Measurements from ENCODE around the gene SSTR3. TPM values are rescaled to one million over a fixed set of nuclear protein-coding genes. Genes with fewer than 3 reads are reported as not detected.

The SSTR3 gene
- total RNA-seq (2013; cell fraction: nucleolus; rRNA removed): 12.3 and 12.5 TPM in 2 replicates
- 3.6 and 4.5 TPM in 2 replicates for total RNA-seq (2014; rRNA removed)
- total RNA-seq (2014; rRNA removed; fragmentation: Illumina TruSeq; extraction: Trizol): 2.5 and 2.8 TPM in 2 replicates
- 4.5 TPM in 2 replicates for total RNA-seq (2021)
- polyA plus RNA-seq (2011; ENCODE audit: low read depth): 2.6 TPM
- polyA plus RNA-seq (2011; rRNA removed): 3.6 and 4.3 TPM in 2 replicates
- 4.7 and 5.3 TPM in 2 replicates for polyA plus RNA-seq (2011; cell fraction: cytosol; rRNA removed)
- 10.9 and 11.1 TPM in 2 replicates for polyA plus RNA-seq (2011; cell fraction: nucleus; rRNA removed)
- 5.5 and 6.9 TPM in 2 replicates for polyA plus RNA-seq (2012)
- 1.6 and 2.3 TPM in 2 replicates for polyA plus RNA-seq (2014; fragmentation: Illumina TruSeq; extraction: Trizol)
- polyA plus RNA-seq (2014; fragmentation: Nextera tagmentation; extraction: Ambion mirVana): under 1 TPM; 0.03 to 0.46 TPM
- polyA plus RNA-seq (2014; rRNA removed): 4.0 and 4.3 TPM in 2 replicates
- polyA plus RNA-seq (2016; fragmentation: Nextera tagmentation; extraction: Ambion mirVana): 1 to 10 TPM in 1 of 2 experiments, under 1 TPM in 1; 0.74 to 1.2 TPM
- polyA minus RNA-seq (2011; rRNA and poly(A)+ RNA removed): 6.1 and 11.3 TPM in 2 replicates
- 2.7 and 3.5 TPM in 2 replicates for polyA minus RNA-seq (2011; cell fraction: cytosol; rRNA and poly(A)+ RNA removed)
- polyA minus RNA-seq (2011; cell fraction: nucleus; rRNA and poly(A)+ RNA removed): 3.1 and 4.2 TPM in 2 replicates
- Bru-seq, nascent RNA: percentile 63 among the genes with signal in this experiment
- percentile 50 among the genes with signal in this experiment for BruChase-seq, experiment 1, labeled RNA remaining after a 6-hour chase
- BruChase-seq, experiment 2, labeled RNA remaining after a 2-hour chase: percentile 62 among the genes with signal in this experiment
- long read RNA-seq, experiment 1: 0 reads
- long read RNA-seq, experiment 2, partial matches to known transcripts: 0 of 1 reads
- long read RNA-seq, experiment 2, other reads (novel, unspliced or antisense): 1 of 1 reads

GRCh38 chr22:37212174-37212906 lies at the start of gene SSTR3:
Gene SSTR3, minus strand, starts transcription at chr22:37212477. Its CDS starts 4,674 bp downstream, at chr22:37207803.
- no peak for FAIRE-seq
- intact Hi-C loops (cut with micrococcal nuclease; ENCODE audit: unreplicated experiment) (no loop called here), in situ Hi-C loops (cut with MboI) (loop anchor here (25.0 kb wide), 1 partner anchor 1825 kb away; the partner anchor contains the start of gene HMOX1)
- H2AFZ ChIP-seq (ENCODE audit: control insufficient read depth, low read depth, low read length): no peak within 1 kb of the TSS
- POLR2A ChIA-PET: no interaction called here
- no peaks in the 10 kb centered on the region; the same call in 1 of the 2 replicates for H3K79me2 ChIP-seq (ENCODE audit: control insufficient read depth, insufficient read depth, low read length)
- 0 out of 3 replicates have a peak, but pooled peaks have one; percentile 9 for ATAC-seq
- no peak within 1 kb of the TSS for H3K4me2 ChIP-seq (ENCODE audit: control insufficient read depth, insufficient read depth)
- DNase-seq (ENCODE audit: low read depth, low spot score): no peak
- BruUV-seq (replicated peaks): no TSS peak
- CTCF ChIA-PET: interaction anchor here (1.1 kb wide), 1 partner anchor 48 kb away, joined by 3 read pairs; no protein-coding TSS in a partner anchor
- H3K9me3 ChIP-seq (replicated peaks; ENCODE audit: control insufficient read depth, insufficient read depth, low read length): no peaks in the 10 kb centered on the region
- RAD21 ChIA-PET (ENCODE audit: unreplicated experiment): no interaction called here
- 53% methylated on average over 21 of the region's 23 CpGs for WGBS (ENCODE audit: insufficient coverage, insufficient replicate concordance, low lambda C conversion rate, missing lambda C conversion rate)
- H4K20me1 ChIP-seq (ENCODE audit: control insufficient read depth, insufficient read depth): no peaks in the 10 kb centered on the region
- H3K36me3 ChIP-seq (ENCODE audit: control insufficient read depth in 2 of 2, insufficient read depth in 2 of 2, low read length in 1 of 2): no peaks in the 10 kb centered on the region; a peak in 3 of 4 replicates
- peaks cover 20% of the 10 kb centered on the region for H3K4me1 ChIP-seq (ENCODE audit: control insufficient read depth, insufficient read depth, low read length)
- H3K4me3 ChIP-seq: no peak within 1 kb of the TSS
- H3K9ac ChIP-seq (ENCODE audit: control insufficient read depth, insufficient read depth, low read length): no peak within 1 kb of the TSS
- TF ChIP-seq HDGF (IDR thresholded peaks at IDR 0.05) (0 out of 2 replicates have a peak, but pooled peaks have one; percentile 44), MEF2A (IDR thresholded peaks at IDR 0.05; ENCODE audit: insufficient read depth, low read depth, low read length) (no peak), HDAC6 (IDR thresholded peaks at IDR 0.05; ENCODE audit: unreplicated experiment) (no peak), POLR2A (IDR thresholded peaks at IDR 0.05; ENCODE audit: low read depth, low read length) (0 out of 2 replicates have a peak, but pooled peaks have one; percentile 9)
- H3K27me3 ChIP-seq (replicated peaks in 1 of 2; ENCODE audit: control insufficient read depth in 2 of 2, insufficient read depth in 2 of 2, low read length in 1 of 2): no peaks in the 10 kb centered on the region
- H3K27ac ChIP-seq (ENCODE audit: control insufficient read depth, insufficient read depth): no peak within 1 kb of the TSS
- SMC1A ChIA-PET (ENCODE audit: uncharacterized antibody, unreplicated experiment): no interaction called here

Data from GM12878 (cell line).